ENCODE results near the gene TCF23.
A peak's percentile ranks its signal among the peaks of the same experiment; 100 is the strongest.

DNA sequence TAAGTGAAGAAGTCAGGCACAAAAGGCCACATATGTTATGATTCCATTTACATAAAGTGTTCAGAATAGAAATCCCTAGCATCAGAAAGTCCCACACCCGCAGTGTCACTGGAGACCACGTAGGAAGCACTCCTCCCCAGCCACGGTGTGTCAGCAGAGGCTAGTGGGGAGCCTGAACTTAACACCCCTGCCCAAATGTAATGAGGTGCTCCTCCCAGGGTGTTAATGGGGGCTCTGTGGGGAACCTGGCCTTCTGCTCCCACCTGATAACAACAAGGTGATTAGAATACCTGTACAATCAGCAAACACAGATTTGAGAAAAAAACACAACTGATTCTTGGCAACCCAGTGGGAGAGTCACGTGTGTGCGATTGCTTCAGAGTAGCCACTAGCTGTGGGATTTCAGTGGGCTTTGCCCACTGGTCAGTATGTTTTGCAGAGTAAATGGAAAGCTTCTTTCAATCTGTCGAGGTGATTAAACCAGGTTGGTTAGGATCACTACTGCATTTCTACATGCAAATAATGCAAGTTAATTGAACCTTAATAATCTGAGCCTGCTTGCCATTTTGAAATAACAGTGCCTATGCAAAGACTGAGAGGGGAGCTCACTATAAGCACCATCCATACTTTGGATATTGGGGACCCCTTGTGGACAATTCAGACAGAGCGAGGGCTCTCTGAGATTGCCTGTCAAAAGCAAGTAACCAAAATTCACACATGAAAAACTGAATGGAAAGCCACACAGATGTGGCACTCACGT lies 42.4 kb downstream of the TCF23 start:
- TF ChIP-seq POLR2AphosphoS5 (IDR thresholded peaks at IDR 0.05), result no peak
- TF ChIP-seq, protein P1, sequence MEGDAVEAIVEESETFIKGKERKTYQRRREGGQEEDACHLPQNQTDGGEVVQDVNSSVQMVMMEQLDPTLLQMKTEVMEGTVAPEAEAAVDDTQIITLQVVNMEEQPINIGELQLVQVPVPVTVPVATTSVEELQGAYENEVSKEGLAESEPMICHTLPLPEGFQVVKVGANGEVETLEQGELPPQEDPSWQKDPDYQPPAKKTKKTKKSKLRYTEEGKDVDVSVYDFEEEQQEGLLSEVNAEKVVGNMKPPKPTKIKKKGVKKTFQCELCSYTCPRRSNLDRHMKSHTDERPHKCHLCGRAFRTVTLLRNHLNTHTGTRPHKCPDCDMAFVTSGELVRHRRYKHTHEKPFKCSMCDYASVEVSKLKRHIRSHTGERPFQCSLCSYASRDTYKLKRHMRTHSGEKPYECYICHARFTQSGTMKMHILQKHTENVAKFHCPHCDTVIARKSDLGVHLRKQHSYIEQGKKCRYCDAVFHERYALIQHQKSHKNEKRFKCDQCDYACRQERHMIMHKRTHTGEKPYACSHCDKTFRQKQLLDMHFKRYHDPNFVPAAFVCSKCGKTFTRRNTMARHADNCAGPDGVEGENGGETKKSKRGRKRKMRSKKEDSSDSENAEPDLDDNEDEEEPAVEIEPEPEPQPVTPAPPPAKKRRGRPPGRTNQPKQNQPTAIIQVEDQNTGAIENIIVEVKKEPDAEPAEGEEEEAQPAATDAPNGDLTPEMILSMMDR (IDR thresholded peaks at IDR 0.05), result peak in 3 of 4 experiments; percentile 26 to 46 (median 45)
- TF ChIP-seq POLR2A (IDR thresholded peaks at IDR 0.05), result no peak
